Mesodermal cell (in vitro differentiated cells): ENCODE data around the gene DDA1.
"Not testable (repeated sequence)": the region's sequence is repeated elsewhere in the genome, so short reads cannot be mapped to it uniquely, and the experiment has no call there.

Source experiments
- H3K27ac ChIP-seq: 2 replicates; pipeline ENCODE4 v1.7.0; 2013; ENCODE audit warnings: mild to moderate bottlenecking, low read depth, low read length, moderate library complexity; ENCODE audit not compliant: severe bottlenecking
- H3K36me3 ChIP-seq: 2 replicates; pipeline ENCODE4 v1.7.1; 2013; ENCODE audit warnings: mild to moderate bottlenecking, low read length, moderate library complexity; ENCODE audit not compliant: control insufficient read depth, insufficient read depth
- H3K4me1 ChIP-seq: one replicate; pipeline ENCODE4 v1.7.1; 2013; ENCODE audit warnings: mild to moderate bottlenecking, low read length; ENCODE audit not compliant: insufficient read depth, control insufficient read depth, poor library complexity, severe bottlenecking
- H3K4me3 ChIP-seq: 2 replicates; pipeline ENCODE4 v1.7.0; 2013; ENCODE audit warnings: low read length, control low read depth, mild to moderate bottlenecking; ENCODE audit not compliant: insufficient read depth, poor library complexity, severe bottlenecking; ENCODE audit errors: extremely low read depth
- H3K9me3 ChIP-seq: 2 replicates; pipeline ENCODE4 v1.7.1; 2013; ENCODE audit warnings: mild to moderate bottlenecking, low read length, moderate library complexity; ENCODE audit not compliant: control insufficient read depth
- WGBS, 2 experiments: methylation state at CpG; one replicate each; pipeline ENCODE4 v1.1.5; 2013; ENCODE audit warnings: missing lambda C conversion rate in 2 of 2; ENCODE audit not compliant: insufficient coverage in 2 of 2; 5-methylcytosine and 5-hydroxymethylcytosine counted together

Gene DDA1

GRCh38 chr19:17353386-17353785 is 44.0 kb downstream of the DDA1 start:
- Histone ChIP-seq H3K27ac (no peak overlapping the region), H3K9me3 (no peaks in the 10 kb centered on the region), H3K4me3 (no peak overlapping the region), H3K4me1 (peaks cover 21% of the 10 kb centered on the region), H3K36me3 (no peaks in the 10 kb centered on the region)
- WGBS, 2 experiments, result 90 to 96% methylated on average over 8 of the region's 8 CpGs

GRCh38 chr19:17357078-17357666 is 47.8 kb downstream of the DDA1 start:
- no peak overlapping the region for H3K4me3 ChIP-seq
- H3K4me1 ChIP-seq, result peaks cover 12% of the 10 kb centered on the region
- no peak overlapping the region for H3K27ac ChIP-seq
- H3K9me3 ChIP-seq, result no peaks in the 10 kb centered on the region
- no peaks in the 10 kb centered on the region for H3K36me3 ChIP-seq
- WGBS, 2 experiments, result 94 to 96% methylated on average over 7 of the region's 7 CpGs

- 87 to 94% methylated on average over 8 to 9 of the region's 11 CpGs for whole genome bisulfite sequencing, 2 experiments
- Histone ChIP-seq H3K36me3 (no peaks in the 10 kb centered on the region), H3K4me1 (peaks cover 12% of the 10 kb centered on the region), H3K4me3 (no peak overlapping the region), H3K27ac (no peak overlapping the region), H3K9me3 (no peaks in the 10 kb centered on the region)
Measured at GRCh38 chr19:17357724-17358123, 48.4 kb downstream of the DDA1 start.

- Histone ChIP-seq H3K4me3 (no peak overlapping the region), H3K4me1 (peaks cover 7% of the 10 kb centered on the region), H3K36me3 (no peaks in the 10 kb centered on the region), H3K9me3 (no peaks in the 10 kb centered on the region), H3K27ac (no peak overlapping the region)
- WGBS, 2 experiments, result 87 to 95% methylated on average over 7 of the region's 7 CpGs
Measured at GRCh38 chr19:17358395-17358794, 49.0 kb downstream of the DDA1 start.

GRCh38 chr19:17359905-17360800 is 50.8 kb downstream of the DDA1 start:
- H3K4me3 ChIP-seq, result no peak overlapping the region
- H3K9me3 ChIP-seq, result no peaks in the 10 kb centered on the region
- H3K4me1 ChIP-seq, result peaks cover 7% of the 10 kb centered on the region
- no peak overlapping the region for H3K27ac ChIP-seq
- H3K36me3 ChIP-seq, result no peaks in the 10 kb centered on the region
- 80 to 100% methylated on average over 2 to 3 of the region's 6 CpGs for WGBS, 2 experiments

GRCh38 chr19:17363852-17364605 is 54.7 kb downstream of the DDA1 start:
- 92 to 93% methylated on average over 4 to 10 of the region's 20 CpGs for WGBS, 2 experiments

GRCh38 chr19:17365361-17365760 is 56.0 kb downstream of the DDA1 start:
- Histone ChIP-seq H3K9me3 (no peaks in the 10 kb centered on the region), H3K4me1 (peaks cover 4% of the 10 kb centered on the region), H3K4me3 (no peak overlapping the region), H3K36me3 (no peaks in the 10 kb centered on the region), H3K27ac (no peak overlapping the region)
- WGBS, 2 experiments, result 97 to 98% methylated on average over 13 to 22 of the region's 22 CpGs

More at GRCh38 chr19:17363852-17364605, 54.7 kb downstream of the DDA1 start:
- not testable (repeated sequence) for H3K27ac ChIP-seq, H3K9me3 ChIP-seq, H3K4me3 ChIP-seq, H3K36me3 ChIP-seq, H3K4me1 ChIP-seq

GRCh38 chr19:17370026-17370587 is 60.7 kb downstream of the DDA1 start:
- no peaks in the 10 kb centered on the region for H3K9me3 ChIP-seq
- H3K36me3 ChIP-seq, result no peaks in the 10 kb centered on the region
- 99% methylated on average over 6 of the region's 8 CpGs for WGBS, 2 experiments
- peaks cover 6% of the 10 kb centered on the region for H3K4me1 ChIP-seq
- H3K4me3 ChIP-seq, result no peak overlapping the region
- no peak overlapping the region for H3K27ac ChIP-seq
